ENCODE measurements around the gene URM1.

URM1 gene

GRCh38 chr9:128391956-128392301, 20.8 kb downstream of the URM1 start:
- H3K36me3 ChIP-seq (ENCODE audit: control insufficient read depth in 5 of 5, insufficient read depth in 5 of 5, low read length in 5 of 5): peaks cover 0 to 55% (median 51%) of the 10 kb centered on the region in 5 donors
- no peak overlapping the region for H3K4me3 ChIP-seq (ENCODE audit: low read depth in 1 of 5, low read length in 5 of 5)
- H3K27me3 ChIP-seq (ENCODE audit: control insufficient read depth in 5 of 5, insufficient read depth in 4 of 5, low read length in 5 of 5): no peaks in the 10 kb centered on the region
- no peak overlapping the region for H3K27ac ChIP-seq (ENCODE audit: low read depth, low read length)
- H3K9ac ChIP-seq (ENCODE audit: low read length in 5 of 5): no peak overlapping the region
- H3K9me3 ChIP-seq (ENCODE audit: control insufficient read depth in 5 of 5, low read length in 5 of 5): no peaks in the 10 kb centered on the region
- H3K4me1 ChIP-seq (ENCODE audit: control insufficient read depth in 5 of 5, insufficient read depth in 5 of 5, low read length in 5 of 5): peaks cover 0 to 3% (median 3%) of the 10 kb centered on the region in 5 donors

GRCh38 chr9:128392302-128393144, 21.3 kb downstream of the URM1 start:
- Histone ChIP-seq H3K9me3 (ENCODE audit: control insufficient read depth in 5 of 5, low read length in 5 of 5) (no peaks in the 10 kb centered on the region), H3K36me3 (ENCODE audit: control insufficient read depth in 5 of 5, insufficient read depth in 5 of 5, low read length in 5 of 5) (peaks cover 0 to 49% (median 45%) of the 10 kb centered on the region in 5 donors), H3K27ac (ENCODE audit: low read depth, low read length) (no peak overlapping the region), H3K9ac (ENCODE audit: low read length in 5 of 5) (no peak overlapping the region), H3K4me1 (ENCODE audit: control insufficient read depth in 5 of 5, insufficient read depth in 5 of 5, low read length in 5 of 5) (peaks cover 0 to 9% (median 8%) of the 10 kb centered on the region in 5 donors), H3K4me3 (ENCODE audit: low read depth in 1 of 5, low read length in 5 of 5) (no peak overlapping the region), H3K27me3 (ENCODE audit: control insufficient read depth in 5 of 5, insufficient read depth in 4 of 5, low read length in 5 of 5) (peaks cover 0 to 3% (median 0%) of the 10 kb centered on the region in 5 donors)

DNA sequence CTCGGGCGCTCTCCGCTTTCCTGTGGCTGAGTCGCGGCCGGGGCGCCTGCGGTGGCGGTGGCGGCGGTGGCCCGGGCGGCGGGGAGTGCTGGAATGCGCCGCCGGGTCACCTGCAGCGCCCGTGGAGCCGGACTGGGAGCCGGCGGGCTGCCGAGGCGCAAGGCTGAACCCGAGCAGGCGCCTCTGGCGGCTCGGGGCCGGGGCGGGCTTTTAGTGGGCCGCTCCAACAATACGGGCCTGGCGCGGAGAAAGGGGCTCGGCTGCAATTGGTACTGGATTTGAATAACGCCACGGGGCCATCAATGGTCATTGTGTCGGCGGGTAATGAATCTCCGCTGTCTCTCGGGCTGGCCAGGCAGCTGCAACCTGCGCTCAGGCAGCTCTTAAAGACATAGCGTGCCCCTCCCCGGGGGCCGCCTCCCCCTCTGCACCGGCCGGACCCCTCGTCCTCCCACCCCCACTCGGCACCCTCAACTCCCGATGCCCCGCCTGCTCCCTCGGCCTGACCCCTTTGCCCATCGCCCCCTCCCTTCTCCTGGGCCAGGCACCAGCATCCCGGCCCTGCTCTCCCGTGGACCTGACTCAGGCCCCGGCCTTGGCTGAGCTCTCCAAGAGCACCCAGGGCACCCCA, 22.1 kb downstream of the URM1 start:
- no peak overlapping the region for H3K4me3 ChIP-seq (ENCODE audit: low read depth in 1 of 5, low read length in 5 of 5)
- H3K36me3 ChIP-seq (ENCODE audit: control insufficient read depth in 5 of 5, insufficient read depth in 5 of 5, low read length in 5 of 5): peaks cover 0 to 42% (median 38%) of the 10 kb centered on the region in 5 donors
- peaks cover 0 to 12% (median 10%) of the 10 kb centered on the region in 5 donors for H3K4me1 ChIP-seq (ENCODE audit: control insufficient read depth in 5 of 5, insufficient read depth in 5 of 5, low read length in 5 of 5)
- peaks cover 0 to 4% (median 0%) of the 10 kb centered on the region in 5 donors for H3K27me3 ChIP-seq (ENCODE audit: control insufficient read depth in 5 of 5, insufficient read depth in 4 of 5, low read length in 5 of 5)
- no peak overlapping the region for H3K27ac ChIP-seq (ENCODE audit: low read depth, low read length)
- no peaks in the 10 kb centered on the region for H3K9me3 ChIP-seq (ENCODE audit: control insufficient read depth in 5 of 5, low read length in 5 of 5)
- H3K9ac ChIP-seq (ENCODE audit: low read length in 5 of 5): no peak overlapping the region

- Histone ChIP-seq H3K27me3 (ENCODE audit: control insufficient read depth in 5 of 5, insufficient read depth in 4 of 5, low read length in 5 of 5) (peaks cover 0 to 4% (median 0%) of the 10 kb centered on the region in 5 donors), H3K36me3 (ENCODE audit: control insufficient read depth in 5 of 5, insufficient read depth in 5 of 5, low read length in 5 of 5) (peaks cover 0 to 35% (median 31%) of the 10 kb centered on the region in 5 donors), H3K9ac (ENCODE audit: low read length in 5 of 5) (no peak overlapping the region), H3K4me3 (ENCODE audit: low read depth in 1 of 5, low read length in 5 of 5) (no peak overlapping the region), H3K9me3 (ENCODE audit: control insufficient read depth in 5 of 5, low read length in 5 of 5) (no peaks in the 10 kb centered on the region), H3K4me1 (ENCODE audit: control insufficient read depth in 5 of 5, insufficient read depth in 5 of 5, low read length in 5 of 5) (peaks cover 0 to 12% (median 10%) of the 10 kb centered on the region in 5 donors), H3K27ac (ENCODE audit: low read depth, low read length) (no peak overlapping the region)
Measured at GRCh38 chr9:128393970-128394369, 22.8 kb downstream of the URM1 start.

GRCh38 chr9:128394379-128395168, 23.4 kb downstream of the URM1 start:
- H3K27me3 ChIP-seq (ENCODE audit: control insufficient read depth in 5 of 5, insufficient read depth in 4 of 5, low read length in 5 of 5): peaks cover 0 to 4% (median 0%) of the 10 kb centered on the region in 5 donors

DNA sequence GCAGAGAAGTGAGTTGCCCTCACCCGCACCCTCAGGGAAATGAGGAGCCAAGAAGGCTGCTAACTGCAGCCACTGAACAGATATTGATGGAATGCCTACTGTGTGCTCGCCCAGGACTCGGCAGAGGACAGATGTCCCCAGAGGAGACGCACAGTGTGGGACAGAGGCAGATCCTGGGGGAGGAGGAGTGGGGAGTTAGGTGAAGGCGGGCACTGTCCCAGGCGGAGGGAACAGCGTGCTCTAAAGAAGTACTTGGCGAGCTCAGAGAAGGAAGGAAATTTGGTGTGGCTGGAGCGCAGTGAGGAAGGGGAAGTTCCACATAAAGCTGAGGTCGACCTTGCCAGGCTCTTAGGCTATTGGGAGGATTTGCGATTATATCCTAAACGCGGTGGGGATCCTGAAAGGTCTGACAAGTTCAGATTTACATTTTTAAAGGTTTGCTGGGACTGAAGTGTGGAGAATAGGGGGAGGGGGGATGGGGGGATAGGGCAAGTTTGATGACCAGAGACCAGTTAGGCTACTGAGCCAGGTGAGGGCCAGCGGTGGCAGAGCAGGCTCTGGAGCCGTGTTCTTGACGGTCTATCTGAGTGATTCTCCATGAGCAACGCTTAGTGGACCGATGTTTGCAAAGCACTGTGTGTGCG, 25.9 kb downstream of the URM1 start:
- H3K27ac ChIP-seq (ENCODE audit: low read depth, low read length): no peak overlapping the region
- peaks cover 0 to 12% (median 10%) of the 10 kb centered on the region in 5 donors for H3K4me1 ChIP-seq (ENCODE audit: control insufficient read depth in 5 of 5, insufficient read depth in 5 of 5, low read length in 5 of 5)
- peaks cover 0 to 7% (median 6%) of the 10 kb centered on the region in 5 donors for H3K36me3 ChIP-seq (ENCODE audit: control insufficient read depth in 5 of 5, insufficient read depth in 5 of 5, low read length in 5 of 5)
- H3K27me3 ChIP-seq (ENCODE audit: control insufficient read depth in 5 of 5, insufficient read depth in 4 of 5, low read length in 5 of 5): peaks cover 0 to 6% (median 2%) of the 10 kb centered on the region in 5 donors
- H3K9ac ChIP-seq (ENCODE audit: low read length in 5 of 5): peak overlapping the region in 3 of 5 donors; percentile 21 to 56 (median 41)
- H3K4me3 ChIP-seq (ENCODE audit: low read depth in 1 of 5, low read length in 5 of 5): peak overlapping the region in 4 of 5 donors; percentile 37 to 57 (median 50)
- H3K9me3 ChIP-seq (ENCODE audit: control insufficient read depth in 5 of 5, low read length in 5 of 5): no peaks in the 10 kb centered on the region

More at GRCh38 chr9:128394379-128395168, 23.4 kb downstream of the URM1 start:
- H3K27ac ChIP-seq (ENCODE audit: low read depth, low read length): no peak overlapping the region
- H3K4me3 ChIP-seq (ENCODE audit: low read depth in 1 of 5, low read length in 5 of 5): no peak overlapping the region
- H3K9me3 ChIP-seq (ENCODE audit: control insufficient read depth in 5 of 5, low read length in 5 of 5): no peaks in the 10 kb centered on the region
- no peak overlapping the region for H3K9ac ChIP-seq (ENCODE audit: low read length in 5 of 5)
- peaks cover 0 to 12% (median 10%) of the 10 kb centered on the region in 5 donors for H3K4me1 ChIP-seq (ENCODE audit: control insufficient read depth in 5 of 5, insufficient read depth in 5 of 5, low read length in 5 of 5)
- peaks cover 0 to 28% (median 25%) of the 10 kb centered on the region in 5 donors for H3K36me3 ChIP-seq (ENCODE audit: control insufficient read depth in 5 of 5, insufficient read depth in 5 of 5, low read length in 5 of 5)

DNA sequence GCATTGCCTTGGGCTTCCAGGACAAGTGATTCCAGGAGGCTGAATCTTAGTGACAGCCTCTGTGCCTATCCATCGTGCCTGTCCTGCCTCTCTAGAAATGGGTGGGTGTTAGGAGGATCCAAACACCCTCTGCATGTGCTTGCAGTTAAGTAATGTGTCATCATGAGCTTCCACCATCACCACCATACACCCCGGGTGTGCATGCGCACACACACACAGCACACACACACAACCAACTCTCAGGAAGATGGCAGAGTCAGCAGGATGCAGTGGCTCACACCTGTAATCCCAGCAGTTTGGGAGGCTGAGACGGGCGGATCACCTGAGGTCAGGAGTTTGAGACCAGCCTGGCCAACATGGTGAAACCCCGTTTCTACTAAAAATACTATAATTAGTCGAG, 26.7 kb downstream of the URM1 start:
- Histone ChIP-seq H3K9ac (ENCODE audit: low read length in 5 of 5) (peak overlapping the region in 1 of 5 donors; percentile 21), H3K4me1 (ENCODE audit: control insufficient read depth in 5 of 5, insufficient read depth in 5 of 5, low read length in 5 of 5) (peaks cover 0 to 12% (median 10%) of the 10 kb centered on the region in 5 donors), H3K27me3 (ENCODE audit: control insufficient read depth in 5 of 5, insufficient read depth in 4 of 5, low read length in 5 of 5) (peaks cover 0 to 6% (median 2%) of the 10 kb centered on the region in 5 donors), H3K4me3 (ENCODE audit: low read depth in 1 of 5, low read length in 5 of 5) (peak overlapping the region in 2 of 5 donors; percentile 37 to 54), H3K9me3 (ENCODE audit: control insufficient read depth in 5 of 5, low read length in 5 of 5) (no peaks in the 10 kb centered on the region), H3K36me3 (ENCODE audit: control insufficient read depth in 5 of 5, insufficient read depth in 5 of 5, low read length in 5 of 5) (peaks cover 0 to under 1% (median 0%) of the 10 kb centered on the region in 5 donors), H3K27ac (ENCODE audit: low read depth, low read length) (no peak overlapping the region)

GRCh38 chr9:128399861-128400260, 28.7 kb downstream of the URM1 start:
- no peak overlapping the region for H3K27ac ChIP-seq (ENCODE audit: low read depth, low read length)
- H3K9ac ChIP-seq (ENCODE audit: low read length in 5 of 5): no peak overlapping the region
- peaks cover 0 to 12% (median 10%) of the 10 kb centered on the region in 5 donors for H3K4me1 ChIP-seq (ENCODE audit: control insufficient read depth in 5 of 5, insufficient read depth in 5 of 5, low read length in 5 of 5)
- H3K9me3 ChIP-seq (ENCODE audit: control insufficient read depth in 5 of 5, low read length in 5 of 5): no peaks in the 10 kb centered on the region
- no peaks in the 10 kb centered on the region for H3K36me3 ChIP-seq (ENCODE audit: control insufficient read depth in 5 of 5, insufficient read depth in 5 of 5, low read length in 5 of 5)
- H3K27me3 ChIP-seq (ENCODE audit: control insufficient read depth in 5 of 5, insufficient read depth in 4 of 5, low read length in 5 of 5): peaks cover 0 to 6% (median 2%) of the 10 kb centered on the region in 5 donors
- no peak overlapping the region for H3K4me3 ChIP-seq (ENCODE audit: low read depth in 1 of 5, low read length in 5 of 5)

GRCh38 chr9:128404560-128404959, 33.4 kb downstream of the URM1 start:
- peaks cover 0 to 6% (median 0%) of the 10 kb centered on the region in 5 donors for H3K4me1 ChIP-seq (ENCODE audit: control insufficient read depth in 5 of 5, insufficient read depth in 5 of 5, low read length in 5 of 5)
- H3K4me3 ChIP-seq (ENCODE audit: low read depth in 1 of 5, low read length in 5 of 5): no peak overlapping the region
- H3K27me3 ChIP-seq (ENCODE audit: control insufficient read depth in 5 of 5, insufficient read depth in 4 of 5, low read length in 5 of 5): peaks cover 3 to 21% (median 16%) of the 10 kb centered on the region in 5 donors
- H3K27ac ChIP-seq (ENCODE audit: low read depth, low read length): no peak overlapping the region
- H3K9me3 ChIP-seq (ENCODE audit: control insufficient read depth in 5 of 5, low read length in 5 of 5): no peaks in the 10 kb centered on the region
- no peak overlapping the region for H3K9ac ChIP-seq (ENCODE audit: low read length in 5 of 5)
- H3K36me3 ChIP-seq (ENCODE audit: control insufficient read depth in 5 of 5, insufficient read depth in 5 of 5, low read length in 5 of 5): no peaks in the 10 kb centered on the region
